HAP-1 (cell line): Measurements from ENCODE around the gene TP53.

ENCODE experiments used
- DNase-seq, 2 experiments: peaks; one replicate each; pipeline ENCODE4 v3.0.0-alpha.2; 2016 to 2020; ENCODE audit warnings: low spot score in 2 of 2
- H3K27me3 ChIP-seq: fragments of 250-450 bp; sonication (Bioruptor Pico); 2 replicates; pipeline ENCODE4 v1.5.1; 2020; ENCODE audit warnings: low read depth, mild to moderate bottlenecking, moderate library complexity
- H3K36me3 ChIP-seq: fragments of 250-450 bp; sonication (Bioruptor Pico); replicated peaks from 2 replicates; pipeline ENCODE4 v1.5.1; 2020; ENCODE audit warnings: mild to moderate bottlenecking
- H3K4me1 ChIP-seq: fragments of 250-450 bp; sonication (Bioruptor Pico); 2 replicates; pipeline ENCODE4 v1.5.1; 2020; ENCODE audit warnings: mild to moderate bottlenecking
- H3K4me3 ChIP-seq: fragments of 250-450 bp; sonication (Bioruptor Pico); 2 replicates; pipeline ENCODE4 v1.5.1; 2020; ENCODE audit warnings: mild to moderate bottlenecking, moderate library complexity
- H3K9me3 ChIP-seq: fragments of 250-450 bp; sonication (Bioruptor Pico); 2 replicates; pipeline ENCODE4 v1.5.1; 2020; ENCODE audit warnings: mild to moderate bottlenecking, moderate library complexity
- in situ Hi-C: fragments of 300-500 bp; cut with MboI; formaldehyde crosslinking; loops from 3 replicates; pipeline ENCODE4 v1.14.3; 2020; ENCODE audit warnings: low sequenced_read_pairs, inconsistent platforms, mixed read lengths

The TP53 gene

DNA sequence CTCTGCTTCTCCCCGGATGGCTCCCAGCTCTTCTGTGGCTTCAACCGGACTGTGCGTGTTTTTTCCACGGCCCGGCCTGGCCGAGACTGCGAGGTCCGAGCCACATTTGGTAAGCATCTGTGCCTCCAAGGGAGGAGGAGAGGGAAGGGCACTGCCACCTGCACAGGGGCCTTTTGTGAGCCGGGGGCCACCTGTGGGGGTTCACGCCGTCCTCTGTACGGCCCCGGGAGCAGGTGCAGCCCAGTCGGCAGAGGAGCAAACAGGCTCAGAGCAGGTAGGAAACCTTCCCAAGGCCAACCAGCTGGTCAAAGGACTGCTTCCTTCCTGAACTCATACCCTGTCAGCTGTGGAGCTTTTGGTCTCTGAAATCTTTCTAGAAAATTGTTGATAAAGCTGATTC, 14.4 kb upstream of the TP53 start:
- Histone ChIP-seq H3K27me3 (no peaks in the 10 kb centered on the region), H3K36me3 (peaks cover 18% of the 10 kb centered on the region), H3K9me3 (no peaks in the 10 kb centered on the region), H3K4me1 (peaks cover 12% of the 10 kb centered on the region), H3K4me3 (no peak overlapping the region)
- no peak for DNase-seq
- in situ Hi-C loops = no loop called here

DNA sequence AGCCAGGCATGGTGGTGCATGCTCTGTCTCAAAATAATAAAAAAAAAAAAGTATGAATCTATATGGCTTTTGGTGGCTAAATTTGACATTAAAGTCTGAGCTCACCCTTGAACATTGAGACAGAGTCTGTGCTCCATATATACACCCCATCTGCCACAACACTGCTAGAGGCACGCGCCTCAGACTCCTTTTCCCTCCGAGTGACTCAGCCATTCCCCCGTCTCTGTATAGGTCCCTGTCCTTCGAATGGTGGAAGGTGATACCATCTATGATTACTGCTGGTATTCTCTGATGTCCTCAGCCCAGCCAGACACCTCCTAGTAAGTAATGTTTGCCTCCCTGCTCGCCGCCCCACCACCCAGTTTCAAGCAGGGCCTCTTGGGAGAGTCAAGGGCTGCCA, 13.2 kb upstream of the TP53 start:
- H3K4me3 ChIP-seq = no peak overlapping the region
- no peaks in the 10 kb centered on the region for H3K27me3 ChIP-seq
- H3K4me1 ChIP-seq = peaks cover 12% of the 10 kb centered on the region
- in situ Hi-C loops = no loop called here
- H3K36me3 ChIP-seq = peaks cover 22% of the 10 kb centered on the region
- H3K9me3 ChIP-seq = no peaks in the 10 kb centered on the region
- no peak for DNase-seq

DNA sequence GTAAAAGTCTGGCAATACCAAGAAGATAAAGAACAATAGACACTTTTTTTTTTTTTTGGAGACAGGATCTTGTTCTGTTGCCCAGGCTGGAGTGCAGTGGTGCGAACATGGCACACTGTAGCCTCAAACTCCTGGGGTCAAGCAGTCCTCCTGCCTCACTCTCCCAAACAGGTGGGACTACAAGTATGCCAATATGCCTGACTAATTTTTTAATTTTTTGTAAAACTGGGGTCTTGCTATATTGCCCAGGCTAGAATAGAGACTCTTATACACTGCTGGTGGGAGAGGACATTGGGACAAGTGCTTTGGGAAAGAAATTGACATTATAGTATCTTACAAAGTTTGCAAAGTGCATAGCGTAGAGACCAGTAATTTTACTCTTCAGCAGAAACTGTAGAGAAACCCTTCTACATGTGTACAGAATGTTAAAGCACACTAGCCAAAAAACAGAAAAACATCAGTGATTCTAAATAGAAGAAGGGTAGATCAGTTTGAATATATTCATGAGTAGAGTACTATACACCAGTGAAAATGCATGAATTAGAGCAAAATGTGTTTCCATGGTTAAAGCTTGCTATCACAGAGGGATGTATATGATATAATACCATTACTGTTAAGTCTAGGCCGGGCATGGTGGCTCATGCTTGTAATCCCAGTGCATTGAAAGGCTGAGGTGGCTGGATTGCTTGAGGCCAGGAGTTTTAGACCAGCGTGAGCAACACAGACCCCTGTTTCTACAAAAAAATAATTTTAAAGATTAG, 10.7 kb upstream of the TP53 start:
- no peak for DNase-seq
- Histone ChIP-seq H3K9me3 (no peaks in the 10 kb centered on the region), H3K27me3 (no peaks in the 10 kb centered on the region), H3K4me3 (no peak overlapping the region), H3K36me3 (peaks cover 27% of the 10 kb centered on the region), H3K4me1 (no peaks in the 10 kb centered on the region; the same call in 1 of the 2 replicates)
- in situ Hi-C loops = no loop called here

GRCh38 chr17:7695586-7695985, 8.3 kb upstream of the TP53 start:
- in situ Hi-C loops = no loop called here
- DNase-seq = no peak

GRCh38 chr17:7688808-7689316, 1.6 kb upstream of the TP53 start:
- Histone ChIP-seq H3K9me3 (no peaks in the 10 kb centered on the region), H3K4me3 (peak overlapping the region; percentile 84), H3K4me1 (peaks cover 22% of the 10 kb centered on the region), H3K27me3 (no peaks in the 10 kb centered on the region), H3K36me3 (peaks cover 17% of the 10 kb centered on the region)
- DNase-seq = no peak
- in situ Hi-C loops = no loop called here

More at GRCh38 chr17:7695586-7695985, 8.3 kb upstream of the TP53 start:
- Histone ChIP-seq H3K9me3 (no peaks in the 10 kb centered on the region), H3K27me3 (no peaks in the 10 kb centered on the region), H3K4me1 (no peaks in the 10 kb centered on the region), H3K4me3 (no peak overlapping the region), H3K36me3 (peaks cover 15% of the 10 kb centered on the region)

DNA sequence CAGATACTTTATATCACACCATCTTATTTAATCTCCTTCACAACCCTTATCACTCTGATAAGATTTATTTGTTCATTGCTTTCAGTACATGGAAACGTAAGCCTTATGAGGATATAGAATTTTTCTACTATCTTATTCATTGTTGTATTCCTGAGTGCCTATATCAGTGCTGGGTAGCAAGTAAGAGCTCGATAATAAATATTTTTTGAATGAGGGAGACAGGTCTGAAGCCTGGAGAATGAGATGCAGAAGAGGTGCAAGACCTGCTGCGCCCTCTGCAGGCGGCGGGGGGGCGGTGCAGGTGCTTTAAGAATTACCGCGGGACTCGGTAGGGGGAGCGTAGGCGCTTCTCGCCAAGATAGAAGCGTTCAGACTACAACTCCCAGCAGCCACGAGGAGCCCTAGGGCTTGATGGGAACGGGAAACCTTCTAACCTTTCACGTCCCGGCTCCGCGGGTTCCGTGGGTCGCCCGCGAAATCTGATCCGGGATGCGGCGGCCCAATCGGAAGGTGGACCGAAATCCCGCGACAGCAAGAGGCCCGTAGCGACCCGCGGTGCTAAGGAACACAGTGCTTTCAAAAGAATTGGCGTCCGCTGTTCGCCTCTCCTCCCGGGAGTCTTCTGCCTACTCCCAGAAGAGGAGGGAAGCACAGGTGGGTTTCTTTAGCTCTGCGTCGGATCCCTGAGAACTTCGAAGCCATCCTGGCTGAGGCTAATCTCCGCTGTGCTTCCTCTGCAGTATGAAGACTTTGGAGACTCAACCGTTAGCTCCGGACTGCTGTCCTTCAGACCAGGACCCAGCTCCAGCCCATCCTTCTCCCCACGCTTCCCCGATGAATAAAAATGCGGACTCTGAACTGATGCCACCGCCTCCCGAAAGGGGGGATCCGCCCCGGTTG, 868 bp upstream of the TP53 start, which contains the start of gene WRAP53:
Gene WRAP53, plus strand, starts transcription at position 570 of the 900 bp plus-strand sequence. Its CDS starts 172 bp downstream, at position 742.
- no peaks in the 10 kb centered on the region for H3K27me3 ChIP-seq
- H3K9me3 ChIP-seq = no peaks in the 10 kb centered on the region
- peak; percentile 97 to 99 for DNase-seq
- peaks cover 14% of the 10 kb centered on the region for H3K36me3 ChIP-seq
- in situ Hi-C loops = no loop called here
- H3K4me1 ChIP-seq = peaks cover 22% of the 10 kb centered on the region
- peak within 1 kb of the TSS; percentile 84 for H3K4me3 ChIP-seq

GRCh38 chr17:7686222-7687071, 843 bp downstream of the TP53 start:
- peaks cover 22% of the 10 kb centered on the region for H3K4me1 ChIP-seq
- in situ Hi-C loops = no loop called here
- H3K36me3 ChIP-seq = peaks cover 14% of the 10 kb centered on the region
- H3K27me3 ChIP-seq = no peaks in the 10 kb centered on the region
- no peaks in the 10 kb centered on the region for H3K9me3 ChIP-seq
- peak overlapping the region; percentile 84 for H3K4me3 ChIP-seq
- DNase-seq = peak; percentile 85 to 89

DNA sequence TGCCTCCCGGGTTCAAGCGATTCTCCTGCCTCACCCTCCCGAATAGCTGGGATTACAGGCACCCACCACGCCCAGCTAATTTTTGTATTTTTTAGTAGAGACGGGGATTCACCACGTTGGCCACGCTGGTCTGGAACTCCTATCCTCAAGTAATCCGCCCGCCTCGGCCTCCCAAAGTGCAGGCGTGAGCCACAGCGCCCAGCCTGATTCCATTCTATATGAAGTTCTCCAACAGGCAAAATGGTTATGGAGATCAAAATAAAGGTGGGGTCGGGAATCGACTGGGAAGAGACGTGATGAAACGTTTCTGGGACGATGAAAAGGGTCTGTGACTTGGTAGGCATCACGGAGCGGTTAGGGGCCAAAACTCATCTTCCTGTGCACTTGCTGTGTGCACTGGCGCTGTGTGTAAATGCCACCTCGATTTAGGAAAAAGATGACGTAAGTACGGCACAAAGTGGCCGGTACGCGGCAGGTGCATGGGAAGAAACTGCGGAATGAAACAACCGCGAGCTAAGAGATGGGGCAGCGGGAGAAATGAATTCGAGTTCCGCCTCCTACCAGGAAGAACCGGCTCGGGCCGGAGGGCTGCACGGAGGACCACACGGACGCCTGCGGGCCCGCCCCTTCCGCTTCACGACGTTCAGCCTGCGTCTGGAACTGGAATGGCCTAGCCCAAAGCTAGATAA, 1.6 kb downstream of the TP53 start:
- in situ Hi-C loops = no loop called here
- H3K36me3 ChIP-seq = peaks cover 14% of the 10 kb centered on the region

GRCh38 chr17:7684851-7685532, 2.3 kb downstream of the TP53 start:
- Histone ChIP-seq H3K4me1 (peaks cover 22% of the 10 kb centered on the region), H3K9me3 (no peaks in the 10 kb centered on the region), H3K36me3 (peaks cover 14% of the 10 kb centered on the region), H3K27me3 (no peaks in the 10 kb centered on the region), H3K4me3 (peak overlapping the region; percentile 84)
- in situ Hi-C loops = no loop called here
- DNase-seq = no peak

More for the DNA sequence above, 1.6 kb downstream of the TP53 start:
- Histone ChIP-seq H3K9me3 (no peaks in the 10 kb centered on the region), H3K27me3 (no peaks in the 10 kb centered on the region), H3K4me1 (peaks cover 22% of the 10 kb centered on the region), H3K4me3 (peak overlapping the region; percentile 84)
- DNase-seq = peak; percentile 90 to 95

- H3K4me1 ChIP-seq = peaks cover 9% of the 10 kb centered on the region
- H3K9me3 ChIP-seq = peaks cover 6% of the 10 kb centered on the region; the same call in 1 of the 2 replicates
- no peak overlapping the region for H3K4me3 ChIP-seq
- peak; percentile 18 to 38 for DNase-seq
- in situ Hi-C loops = no loop called here
- peaks cover 33% of the 10 kb centered on the region for H3K36me3 ChIP-seq
- H3K27me3 ChIP-seq = no peaks in the 10 kb centered on the region
Measured at GRCh38 chr17:7677388-7678067, 9.8 kb downstream of the TP53 start.

DNA sequence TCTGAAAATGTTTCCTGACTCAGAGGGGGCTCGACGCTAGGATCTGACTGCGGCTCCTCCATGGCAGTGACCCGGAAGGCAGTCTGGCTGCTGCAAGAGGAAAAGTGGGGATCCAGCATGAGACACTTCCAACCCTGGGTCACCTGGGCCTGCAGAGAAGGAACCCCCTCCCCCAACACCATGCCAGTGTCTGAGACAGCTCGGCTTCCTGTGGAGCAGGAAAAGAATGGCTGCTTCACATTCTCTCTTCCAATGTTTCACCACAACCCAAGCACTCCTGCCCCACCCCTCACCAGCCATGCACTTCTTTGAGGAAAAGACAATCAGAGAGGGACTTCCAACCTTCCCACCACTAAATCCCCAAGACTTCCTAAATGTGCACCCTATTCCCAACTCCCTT, 10.8 kb downstream of the TP53 start:
- H3K4me1 ChIP-seq = peaks cover 9% of the 10 kb centered on the region
- no peak overlapping the region for H3K4me3 ChIP-seq
- H3K27me3 ChIP-seq = no peaks in the 10 kb centered on the region
- DNase-seq = no peak
- peaks cover 43% of the 10 kb centered on the region for H3K36me3 ChIP-seq
- H3K9me3 ChIP-seq = peaks cover 6% of the 10 kb centered on the region; the same call in 1 of the 2 replicates
- in situ Hi-C loops = no loop called here

DNA sequence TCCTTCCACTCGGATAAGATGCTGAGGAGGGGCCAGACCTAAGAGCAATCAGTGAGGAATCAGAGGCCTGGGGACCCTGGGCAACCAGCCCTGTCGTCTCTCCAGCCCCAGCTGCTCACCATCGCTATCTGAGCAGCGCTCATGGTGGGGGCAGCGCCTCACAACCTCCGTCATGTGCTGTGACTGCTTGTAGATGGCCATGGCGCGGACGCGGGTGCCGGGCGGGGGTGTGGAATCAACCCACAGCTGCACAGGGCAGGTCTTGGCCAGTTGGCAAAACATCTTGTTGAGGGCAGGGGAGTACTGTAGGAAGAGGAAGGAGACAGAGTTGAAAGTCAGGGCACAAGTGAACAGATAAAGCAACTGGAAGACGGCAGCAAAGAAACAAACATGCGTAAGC, 12.4 kb downstream of the TP53 start:
- in situ Hi-C loops = no loop called here
- H3K4me1 ChIP-seq = peaks cover 9% of the 10 kb centered on the region
- no peak overlapping the region for H3K4me3 ChIP-seq
- peaks cover 59% of the 10 kb centered on the region for H3K36me3 ChIP-seq
- no peak for DNase-seq
- no peaks in the 10 kb centered on the region for H3K27me3 ChIP-seq
- H3K9me3 ChIP-seq = peaks cover 6% of the 10 kb centered on the region; the same call in 1 of the 2 replicates
